D721Med (cell line): ENCODE measurements around the gene ACTR2.

ENCODE experiments used
- DNase-seq: peaks from one replicate; pipeline ENCODE4 v3.0.0; 2011; ENCODE audit warnings: low spot score; ENCODE audit not compliant: insufficient read length
- FAIRE-seq: peaks from 2 replicates; lab custom pipeline; 2011; peaks lifted over from hg19 to GRCh38; lab: Jason Lieb, UNC
- CTCF ChIP-seq: IDR thresholded peaks from 2 replicates; pipeline ENCODE4 v1.5.1; 2012; ENCODE audit warnings: mild to moderate bottlenecking, control low read depth; ENCODE audit not compliant: insufficient read depth; ENCODE audit errors: missing control alignments

The ACTR2 gene

GRCh38 chr2:65293376-65293775 is 65.7 kb downstream of the ACTR2 start:
- DNase-seq (no peak), FAIRE-seq (no peak)
- TF ChIP-seq CTCF = no peak

DNA sequence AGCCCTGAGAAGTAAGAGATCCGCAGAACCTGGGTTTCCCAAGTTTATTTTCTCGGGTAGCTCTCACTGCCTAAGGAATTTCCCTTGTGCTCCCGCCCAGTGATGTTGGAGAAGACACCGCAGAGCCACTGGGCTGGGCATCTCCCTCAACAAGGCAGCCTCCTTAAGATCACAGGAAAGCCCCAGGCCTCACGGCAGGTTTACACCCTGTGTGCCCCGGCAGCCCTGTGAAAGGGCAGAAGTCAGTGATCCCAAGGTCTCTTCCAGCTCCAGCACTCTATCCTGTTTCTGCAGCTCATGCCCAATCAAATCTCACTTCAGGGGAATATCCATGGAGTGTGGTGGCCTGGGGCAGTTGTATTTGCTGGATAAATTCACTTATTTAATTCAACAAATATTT is 66.5 kb downstream of the ACTR2 start:
- DNase-seq (no peak), FAIRE-seq (no peak)
- TF ChIP-seq CTCF = no peak

GRCh38 chr2:65294701-65295100 is 67.1 kb downstream of the ACTR2 start:
- DNase-seq (no peak), FAIRE-seq (no peak)
- TF ChIP-seq CTCF = no peak

- no peak for DNase-seq
- TF ChIP-seq CTCF = no peak
- no peak for FAIRE-seq
Observed at GRCh38 chr2:65296971-65297370, 69.3 kb downstream of the ACTR2 start.

DNA sequence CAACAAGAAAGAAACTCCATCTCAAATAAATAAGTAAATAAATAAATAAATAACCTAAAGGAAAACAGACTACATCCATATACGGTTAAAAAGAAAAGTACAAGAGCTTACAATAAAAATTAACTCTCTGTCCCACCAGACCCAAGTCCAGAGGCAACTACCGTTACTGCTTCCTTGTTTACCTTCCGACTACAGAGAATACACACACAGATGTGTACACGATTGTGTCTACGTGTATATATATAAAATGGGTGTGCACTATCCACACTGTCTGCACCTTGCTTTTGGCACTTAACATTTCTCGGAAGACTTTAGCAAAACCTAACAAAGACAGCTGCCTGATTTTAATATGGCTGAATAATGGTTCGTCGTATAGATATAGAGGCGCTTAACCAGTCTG is 69.9 kb downstream of the ACTR2 start:
- FAIRE-seq (no peak), DNase-seq (no peak)
- TF ChIP-seq CTCF = no peak

DNA sequence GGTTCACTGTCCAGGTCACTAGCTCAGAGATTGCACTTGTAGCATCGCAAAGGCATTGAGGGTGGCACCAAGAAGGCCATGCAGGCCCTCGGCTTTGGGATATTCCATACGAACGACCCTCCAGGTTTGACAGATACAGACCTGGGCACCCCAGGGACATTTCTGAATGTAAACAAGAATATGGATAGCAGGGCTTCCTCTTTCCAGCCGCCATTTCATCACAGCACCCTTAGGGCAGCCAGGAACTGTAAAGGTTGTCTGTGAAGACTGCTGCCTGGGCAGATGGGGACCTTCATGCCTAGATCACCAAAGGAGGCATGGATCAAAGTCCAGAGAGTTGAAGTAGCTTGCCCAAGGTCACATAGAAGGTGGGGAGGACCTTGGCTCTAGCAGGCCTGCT is 70.5 kb downstream of the ACTR2 start:
- no peak for DNase-seq
- FAIRE-seq = no peak
- TF ChIP-seq CTCF = no peak

DNA sequence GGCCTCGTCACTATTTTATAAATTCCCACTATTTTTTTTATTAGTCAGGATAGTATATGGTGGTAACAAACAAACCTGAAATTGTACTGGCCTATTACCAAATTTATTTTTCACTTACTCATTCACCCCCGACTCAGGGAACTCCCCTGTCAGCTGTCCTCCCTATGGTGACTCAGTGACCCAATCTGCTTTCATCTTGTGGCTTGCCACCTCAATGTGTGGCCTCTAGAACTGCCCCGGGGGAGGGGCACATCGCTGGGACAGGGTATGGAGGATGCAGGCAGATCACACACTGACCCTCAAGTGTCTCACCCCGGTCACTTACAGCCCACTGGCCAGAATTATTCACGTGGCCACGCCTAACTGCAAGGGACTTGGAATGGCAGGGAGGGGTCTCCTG is 71.6 kb downstream of the ACTR2 start:
- DNase-seq (no peak), FAIRE-seq (no peak)
- no peak for TF ChIP-seq CTCF
